ENCODE results near the gene GMFB. TPM values are rescaled to one million over a fixed set of nuclear protein-coding genes. Genes with fewer than 3 reads are reported as not detected.

GMFB gene
- total RNA-seq (2014; rRNA removed; shearing (Covaris generic); ENCODE audit: low replicate concordance): 45.7 and 52.3 TPM in 2 replicates

DNA sequence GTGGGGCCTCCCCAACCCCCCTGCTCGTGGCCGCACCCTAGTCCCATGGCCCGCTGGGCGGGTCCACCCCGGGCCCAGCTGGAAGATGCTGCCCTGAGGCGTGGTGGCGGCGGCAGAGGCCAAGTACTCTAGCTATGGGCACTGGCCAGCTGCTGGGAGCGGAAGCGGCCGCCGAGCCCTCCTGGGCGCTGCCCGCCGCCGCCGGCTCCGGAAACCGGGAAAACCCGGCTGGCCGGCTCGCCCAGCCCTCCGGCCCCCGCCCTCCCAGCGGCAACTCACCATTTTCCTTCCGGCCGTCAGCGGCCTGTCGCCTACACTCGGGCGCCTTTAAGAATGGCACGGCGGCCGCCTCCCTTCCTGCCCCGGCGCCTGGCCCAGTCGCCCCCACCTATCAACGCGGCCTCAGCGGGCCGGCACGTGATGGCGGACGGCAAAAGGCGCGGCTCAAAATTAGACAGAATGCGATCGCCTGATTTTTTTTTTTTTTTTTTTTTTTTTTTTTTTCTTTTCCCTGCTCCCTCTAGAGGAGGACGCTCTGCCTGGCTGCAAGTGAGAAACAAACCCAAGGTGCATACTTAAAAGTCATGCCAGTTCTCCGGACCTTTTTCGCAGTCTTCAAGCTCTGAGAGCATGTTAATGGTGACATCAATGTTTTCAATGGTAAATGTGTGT is at the start of gene GMFB:
Gene GMFB, minus strand, starts transcription at position 335 of the 672 bp plus-strand sequence. Its CDS starts 53 bp downstream, at position 282.
- DNase-seq (ENCODE audit: low read depth): peak; percentile 96
- in situ Hi-C loops (cut with HindIII; ENCODE audit: low pct_unique_long_range_greater_than_20kb, low sequenced_read_pairs): no loop called here

DNA sequence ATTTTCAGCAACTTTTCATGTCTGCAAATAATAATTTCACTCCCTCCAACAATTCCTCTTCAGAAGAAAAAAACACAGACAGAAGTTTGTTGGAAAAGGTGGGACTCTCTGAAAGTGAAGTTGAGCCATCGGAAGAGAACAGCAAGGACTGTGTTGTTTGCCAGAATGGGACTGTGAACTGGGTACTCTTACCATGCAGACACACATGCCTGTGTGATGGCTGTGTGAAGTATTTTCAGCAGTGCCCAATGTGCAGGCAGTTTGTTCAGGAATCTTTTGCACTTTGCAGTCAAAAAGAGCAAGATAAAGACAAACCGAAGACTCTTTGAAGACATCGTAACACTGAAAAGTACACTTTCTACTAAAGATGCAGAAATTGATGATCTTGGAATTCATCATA is 49.3 kb upstream of the GMFB start:
- no peak for DNase-seq (ENCODE audit: low read depth)
- in situ Hi-C loops (cut with HindIII; ENCODE audit: low pct_unique_long_range_greater_than_20kb, low sequenced_read_pairs): no loop called here

DNA sequence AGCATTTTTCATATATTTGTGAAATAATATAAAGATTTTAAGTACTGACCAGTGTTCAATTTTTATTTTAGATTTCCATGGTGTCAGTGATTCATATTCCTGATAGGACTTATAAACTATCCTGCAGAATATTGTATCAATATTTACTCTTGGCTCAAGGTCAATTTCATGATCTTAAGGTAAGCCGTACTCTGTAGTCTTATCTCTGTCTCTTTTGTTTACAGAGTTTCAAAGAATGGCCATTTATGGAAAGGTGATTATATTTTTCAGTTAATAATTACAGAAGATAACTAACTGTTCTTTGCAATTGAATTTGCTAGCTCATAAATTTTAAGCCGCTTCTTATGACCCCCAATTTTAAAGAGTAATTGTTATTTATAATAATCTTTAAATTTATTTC is 48.9 kb upstream of the GMFB start:
- no peak for DNase-seq (ENCODE audit: low read depth)
- in situ Hi-C loops (cut with HindIII; ENCODE audit: low pct_unique_long_range_greater_than_20kb, low sequenced_read_pairs): no loop called here

DNA sequence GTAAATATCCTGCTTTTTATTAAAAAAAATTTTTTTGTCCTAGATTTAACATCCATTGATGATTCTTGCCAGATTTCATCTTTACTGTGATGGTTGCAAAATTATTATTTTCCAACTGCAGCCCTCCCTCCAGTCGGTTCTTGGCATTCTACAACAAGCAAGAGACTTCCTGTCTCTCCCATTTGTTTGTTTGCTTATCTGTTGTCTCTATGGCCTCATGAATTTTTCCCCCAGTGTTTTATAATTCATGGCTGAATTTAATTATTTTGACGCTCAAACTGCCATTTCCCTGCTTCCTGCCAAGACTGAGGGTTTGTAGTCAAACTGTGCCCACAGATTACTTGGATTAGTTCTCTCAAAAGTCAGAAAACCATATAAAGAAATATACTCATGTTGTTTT is 46.9 kb upstream of the GMFB start:
- in situ Hi-C loops (cut with HindIII; ENCODE audit: low pct_unique_long_range_greater_than_20kb, low sequenced_read_pairs): no loop called here
- DNase-seq (ENCODE audit: low read depth): no peak

DNA sequence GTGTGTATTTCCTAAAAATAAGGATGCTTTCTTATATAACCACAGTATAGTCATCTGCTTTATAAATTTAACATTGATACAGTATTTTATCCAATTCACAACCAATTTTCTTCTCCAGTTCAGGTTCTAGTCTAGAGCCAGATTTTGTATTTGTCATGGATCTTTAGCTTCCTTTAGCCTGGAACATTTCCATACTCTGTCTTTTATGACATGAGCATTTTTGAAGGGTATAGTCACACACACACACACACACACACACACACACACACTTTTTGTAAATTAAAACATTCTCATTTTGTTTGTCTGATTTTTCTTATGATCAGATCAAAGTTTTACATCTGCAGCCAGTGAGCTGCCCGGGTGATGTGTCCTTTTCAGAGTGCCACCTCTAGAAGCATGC is 46.3 kb upstream of the GMFB start:
- in situ Hi-C loops (cut with HindIII; ENCODE audit: low pct_unique_long_range_greater_than_20kb, low sequenced_read_pairs): no loop called here
- DNase-seq (ENCODE audit: low read depth): no peak

DNA sequence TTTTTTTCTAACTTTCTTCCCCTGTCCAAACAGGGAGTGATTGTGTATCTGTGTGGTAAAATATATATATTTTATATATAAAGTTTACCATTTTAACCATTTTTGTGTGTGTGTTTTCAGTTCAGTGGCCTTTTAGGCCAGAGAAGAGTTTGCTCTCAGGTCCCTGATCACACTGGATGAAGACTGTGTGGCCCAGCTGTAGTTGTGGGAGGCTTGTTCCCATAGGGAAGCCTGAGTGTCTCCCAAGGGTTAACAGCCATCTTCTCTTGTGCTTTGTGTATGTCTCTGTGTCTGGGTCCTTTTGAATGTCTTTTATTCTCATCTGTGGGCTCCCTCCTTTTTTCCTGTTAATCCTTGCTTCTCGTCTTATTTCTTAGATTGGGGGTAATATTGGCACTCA is 44.3 kb upstream of the GMFB start:
- in situ Hi-C loops (cut with HindIII; ENCODE audit: low pct_unique_long_range_greater_than_20kb, low sequenced_read_pairs): no loop called here
- no peak for DNase-seq (ENCODE audit: low read depth)

DNA sequence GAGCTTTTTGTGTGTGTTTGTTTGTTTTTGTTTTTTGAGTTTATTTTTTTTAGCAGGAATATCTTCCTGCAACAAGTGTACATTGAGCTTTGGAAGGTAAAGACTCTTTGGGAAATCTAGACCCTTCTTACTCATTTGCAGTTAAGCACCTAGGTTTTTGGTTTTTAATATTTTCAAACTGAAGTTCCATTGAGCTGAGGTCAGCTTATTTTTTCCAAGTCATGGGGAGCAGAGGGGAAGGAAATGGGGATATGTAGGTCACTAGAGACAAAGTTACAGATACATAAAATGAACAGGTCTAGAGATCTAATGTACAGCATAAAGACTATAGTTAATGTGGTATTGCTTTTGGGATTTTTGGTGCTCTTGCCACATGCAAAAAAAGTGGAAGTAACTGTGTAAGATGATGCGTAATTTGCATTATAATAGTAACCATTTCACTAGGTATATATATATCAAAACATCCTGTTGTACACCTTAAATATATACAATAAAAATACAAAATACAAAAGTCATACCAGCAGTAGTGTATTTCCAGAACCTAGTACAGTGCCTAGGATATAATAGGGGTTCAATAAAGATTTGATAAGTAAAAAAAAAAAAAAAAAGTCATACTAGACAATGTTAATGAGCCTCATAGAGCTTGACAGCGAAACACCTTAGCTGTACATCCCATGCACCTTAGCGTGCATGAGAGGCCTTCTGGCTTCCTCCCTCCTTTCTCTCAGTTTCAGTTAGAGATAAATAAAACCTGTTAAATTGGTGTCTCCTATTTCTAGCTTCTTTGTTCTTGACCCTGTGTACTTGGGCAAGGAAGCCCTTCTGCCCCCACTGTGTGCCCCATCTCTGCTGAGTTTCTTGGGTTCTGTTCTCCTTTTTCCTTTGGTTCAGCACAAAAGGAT is 43.6 kb upstream of the GMFB start:
- in situ Hi-C loops (cut with HindIII; ENCODE audit: low pct_unique_long_range_greater_than_20kb, low sequenced_read_pairs): no loop called here
- no peak for DNase-seq (ENCODE audit: low read depth)

DNA sequence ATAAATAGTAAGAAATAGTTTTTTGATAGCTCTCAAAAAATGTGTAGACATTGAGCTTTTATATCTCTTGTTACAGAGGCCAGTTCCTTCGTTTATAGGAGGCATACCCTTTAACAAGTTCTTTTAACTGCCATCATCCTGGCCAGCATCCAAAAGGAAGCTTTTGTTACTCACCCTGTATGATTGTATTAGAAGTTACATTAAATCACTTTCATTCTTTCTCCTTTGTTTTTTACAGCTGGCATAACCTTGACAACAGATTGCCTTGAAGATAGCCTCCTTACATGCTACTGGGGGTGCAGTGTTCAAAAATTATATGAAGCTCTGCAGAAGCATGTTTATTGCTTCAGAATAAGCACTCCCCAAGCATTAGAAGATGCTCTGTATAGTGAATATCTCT is 41.0 kb upstream of the GMFB start:
- DNase-seq (ENCODE audit: low read depth): no peak
- in situ Hi-C loops (cut with HindIII; ENCODE audit: low pct_unique_long_range_greater_than_20kb, low sequenced_read_pairs): no loop called here

DNA sequence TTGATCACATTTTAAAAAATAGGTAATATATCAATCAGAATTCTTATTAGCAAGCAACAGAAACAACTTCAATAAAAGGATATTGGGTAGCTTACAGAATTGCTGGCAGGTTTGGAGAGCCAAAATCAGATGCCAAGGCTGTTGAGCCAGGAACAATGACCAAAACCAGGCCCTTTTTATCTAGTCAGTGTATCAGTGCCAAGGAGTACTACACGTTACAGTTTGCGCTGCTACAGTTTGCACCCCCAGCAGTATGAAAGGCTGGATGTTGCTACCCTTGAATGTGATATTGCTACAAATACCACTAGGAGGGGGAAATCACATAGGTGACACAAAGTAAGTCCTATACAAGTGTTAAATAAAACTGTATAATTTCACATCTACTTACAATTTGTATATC is 40.2 kb upstream of the GMFB start:
- DNase-seq (ENCODE audit: low read depth): no peak
- in situ Hi-C loops (cut with HindIII; ENCODE audit: low pct_unique_long_range_greater_than_20kb, low sequenced_read_pairs): no loop called here

DNA sequence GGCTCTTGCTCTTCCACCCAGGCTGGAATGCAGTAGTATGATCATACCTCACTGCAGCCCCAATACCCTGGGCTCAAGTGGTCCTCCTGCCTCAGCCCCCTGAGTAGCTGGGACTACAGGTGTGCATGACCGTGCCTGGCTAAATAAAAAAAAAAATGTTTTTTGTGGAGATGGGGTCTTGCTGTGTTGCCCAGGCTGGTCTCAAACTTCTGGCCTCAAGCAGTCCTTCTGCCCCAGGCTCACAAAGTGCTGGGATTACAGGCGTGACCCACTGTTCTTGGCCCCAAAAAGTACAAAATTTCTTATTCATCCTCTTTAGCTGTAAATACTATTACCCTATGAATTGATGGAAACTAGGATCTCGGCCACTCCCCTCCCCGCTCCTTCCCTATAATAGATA is 35.6 kb upstream of the GMFB start:
- no peak for DNase-seq (ENCODE audit: low read depth)
- in situ Hi-C loops (cut with HindIII; ENCODE audit: low pct_unique_long_range_greater_than_20kb, low sequenced_read_pairs): no loop called here

DNA sequence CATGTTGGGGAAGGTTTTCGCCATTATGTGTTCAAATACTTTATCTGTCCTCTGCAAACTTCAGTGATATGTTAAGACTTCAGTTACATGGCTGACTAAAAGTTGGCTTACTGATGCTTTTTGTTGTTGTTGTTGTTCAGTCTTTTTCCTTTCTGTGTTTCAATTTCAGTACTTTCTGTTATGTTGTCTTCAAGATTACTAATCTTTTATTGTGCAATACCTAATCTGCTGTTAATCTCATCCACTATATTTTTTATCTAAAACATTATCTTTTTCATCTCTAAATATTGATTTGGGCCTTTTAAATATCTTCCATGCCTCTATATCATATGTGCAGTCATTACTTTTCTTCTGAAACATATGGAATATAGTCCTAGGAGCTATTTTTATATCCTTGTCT is 27.9 kb upstream of the GMFB start:
- in situ Hi-C loops (cut with HindIII; ENCODE audit: low pct_unique_long_range_greater_than_20kb, low sequenced_read_pairs): no loop called here
- no peak for DNase-seq (ENCODE audit: low read depth)

DNA sequence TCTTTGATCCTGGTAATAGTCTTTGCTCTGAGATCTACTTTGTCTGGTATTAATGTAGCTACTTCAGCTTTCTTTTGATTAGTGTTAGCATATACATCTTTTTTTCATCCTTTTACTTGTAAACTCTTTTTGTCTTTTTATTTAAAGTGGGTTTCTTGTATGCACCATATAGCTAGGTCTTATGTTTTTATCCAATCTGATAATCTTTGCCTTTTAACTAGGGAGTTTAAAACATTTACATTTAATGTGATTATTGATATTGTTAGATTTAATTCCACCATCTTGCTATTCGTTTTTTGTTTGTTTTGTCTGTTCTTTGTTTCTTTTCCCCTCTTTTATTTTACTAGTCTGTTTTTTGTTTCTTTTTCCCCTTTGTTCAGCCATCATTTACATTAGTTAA is 26.9 kb upstream of the GMFB start:
- no peak for DNase-seq (ENCODE audit: low read depth)
- in situ Hi-C loops (cut with HindIII; ENCODE audit: low pct_unique_long_range_greater_than_20kb, low sequenced_read_pairs): no loop called here

DNA sequence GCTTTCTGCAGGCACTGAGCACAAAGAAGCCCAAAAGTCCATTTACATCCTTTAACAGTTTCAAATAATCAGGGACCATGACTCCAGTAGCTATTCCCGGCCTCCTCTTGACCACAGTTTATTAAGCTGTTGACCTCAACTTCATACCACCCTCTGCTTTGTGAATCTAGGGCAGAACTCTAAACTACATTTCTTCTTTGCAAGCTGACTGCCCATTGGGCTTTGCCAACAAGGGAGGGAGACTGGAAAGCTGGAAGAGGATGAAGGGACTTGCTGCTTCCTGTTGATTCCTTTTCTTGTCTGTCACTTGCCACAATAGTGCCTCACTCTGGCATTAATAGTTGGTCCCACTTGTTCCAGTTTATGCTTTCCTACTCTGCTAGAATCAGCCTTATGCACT is 23.6 kb upstream of the GMFB start:
- in situ Hi-C loops (cut with HindIII; ENCODE audit: low pct_unique_long_range_greater_than_20kb, low sequenced_read_pairs): no loop called here
- no peak for DNase-seq (ENCODE audit: low read depth)

DNA sequence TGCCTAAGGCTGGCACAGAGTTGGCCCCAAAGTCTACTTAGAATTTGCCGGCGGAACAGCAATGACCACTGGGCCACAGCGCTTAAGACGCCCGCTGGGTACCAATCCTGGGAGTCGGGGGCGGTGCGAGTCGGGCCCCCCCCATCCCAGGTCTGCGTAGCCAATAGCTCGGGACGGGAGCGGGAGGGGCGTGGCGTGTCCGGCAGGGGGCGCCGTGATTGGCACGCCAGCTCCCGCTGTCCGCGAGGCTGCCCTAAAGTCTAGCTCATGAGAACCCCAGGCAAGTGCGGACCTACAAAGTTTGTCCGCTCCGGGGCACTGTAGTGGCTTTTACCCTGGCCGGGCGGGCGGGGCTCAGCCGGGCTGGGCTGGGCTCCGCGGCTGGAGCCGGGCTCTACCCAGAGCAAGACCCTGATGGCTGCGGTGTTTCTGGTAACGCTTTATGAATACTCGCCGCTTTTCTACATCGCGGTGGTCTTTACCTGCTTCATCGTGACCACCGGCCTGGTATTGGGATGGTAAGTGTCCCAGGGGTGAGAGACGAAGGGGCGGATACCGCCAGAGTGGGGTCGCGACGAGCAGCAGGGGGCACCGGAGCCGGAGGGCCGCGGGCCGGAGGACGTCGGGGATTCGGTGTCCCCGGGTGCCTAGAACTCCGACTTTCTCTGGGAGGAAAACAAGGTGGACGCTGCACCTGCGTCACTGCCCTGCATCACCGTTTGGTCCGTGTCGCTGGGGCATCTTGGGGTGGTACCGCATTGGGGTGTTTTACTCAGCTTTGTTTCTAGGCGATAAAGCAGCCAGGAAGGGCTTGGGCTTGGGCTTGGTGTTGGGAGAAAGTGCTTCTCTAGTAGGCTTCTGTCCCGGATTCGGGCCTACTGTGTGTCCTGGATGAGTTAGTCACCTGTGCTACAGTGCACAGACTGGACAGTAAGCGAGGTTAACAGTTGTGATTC is 21.0 kb upstream of the GMFB start, which contains the start of gene CGRRF1:
Gene CGRRF1, plus strand, starts transcription at position 361 of the 956 bp plus-strand sequence. Its CDS starts 54 bp downstream, at position 415.
- in situ Hi-C loops (cut with HindIII; ENCODE audit: low pct_unique_long_range_greater_than_20kb, low sequenced_read_pairs): no loop called here
- peak; percentile 96 for DNase-seq (ENCODE audit: low read depth)

DNA sequence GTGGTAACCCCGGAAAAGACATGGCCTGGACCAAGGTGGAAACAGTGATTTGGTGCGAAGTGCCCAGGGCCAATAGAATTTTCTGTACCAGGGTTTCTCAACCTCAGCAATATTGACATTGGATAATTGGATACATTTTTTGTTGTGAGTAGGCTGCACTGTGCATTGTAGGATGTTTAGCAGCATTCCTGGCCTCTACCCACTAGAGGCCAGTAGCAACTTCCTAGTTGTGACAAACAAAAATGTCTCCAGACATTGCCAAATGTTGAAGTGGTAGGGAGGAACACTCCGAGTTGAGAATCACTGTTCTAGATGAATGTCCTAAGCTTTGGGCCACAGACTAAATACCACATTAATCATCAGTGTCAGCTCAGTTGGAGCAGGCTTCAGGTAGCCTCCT is 14.7 kb upstream of the GMFB start:
- no peak for DNase-seq (ENCODE audit: low read depth)
- in situ Hi-C loops (cut with HindIII; ENCODE audit: low pct_unique_long_range_greater_than_20kb, low sequenced_read_pairs): no loop called here

DNA sequence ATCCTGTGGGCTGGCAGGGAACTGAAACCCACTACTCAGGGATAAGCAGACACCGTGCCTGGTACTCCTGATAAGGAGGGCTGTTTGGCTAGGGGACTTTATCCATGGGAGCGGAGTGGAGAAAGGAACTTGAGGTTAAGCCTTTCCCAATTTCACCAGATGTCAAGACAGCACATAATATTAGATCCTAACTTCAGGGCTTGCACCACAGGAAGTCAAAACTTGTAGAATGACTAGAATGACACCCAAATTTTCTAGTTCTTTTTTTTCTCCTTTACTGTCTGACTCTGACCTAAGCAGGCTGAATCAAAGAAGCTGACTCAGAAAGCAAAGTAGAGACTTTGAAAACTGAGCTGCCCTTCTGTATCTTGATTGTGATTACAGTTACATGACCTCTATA is 13.8 kb upstream of the GMFB start:
- no peak for DNase-seq (ENCODE audit: low read depth)
- in situ Hi-C loops (cut with HindIII; ENCODE audit: low pct_unique_long_range_greater_than_20kb, low sequenced_read_pairs): no loop called here

DNA sequence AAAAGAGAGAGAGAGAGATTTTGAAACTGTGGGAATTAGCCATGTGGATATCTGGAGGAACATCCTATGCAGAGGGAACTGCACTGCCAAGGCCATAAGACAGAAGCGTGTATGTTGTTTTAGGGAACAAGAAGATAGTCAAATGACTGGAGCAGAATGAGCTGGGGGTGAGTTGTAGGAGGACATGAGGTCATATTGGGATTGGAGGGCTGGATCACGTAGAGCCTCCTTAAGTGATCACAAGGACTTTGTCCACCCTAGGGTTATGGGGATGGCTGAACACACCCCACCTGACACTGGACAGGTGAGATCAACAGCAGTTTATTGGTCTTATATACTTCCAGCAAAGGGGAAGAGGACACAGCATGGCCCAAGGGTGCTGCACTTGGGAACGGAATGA is 12.7 kb upstream of the GMFB start:
- in situ Hi-C loops (cut with HindIII; ENCODE audit: low pct_unique_long_range_greater_than_20kb, low sequenced_read_pairs): no loop called here
- DNase-seq (ENCODE audit: low read depth): no peak

DNA sequence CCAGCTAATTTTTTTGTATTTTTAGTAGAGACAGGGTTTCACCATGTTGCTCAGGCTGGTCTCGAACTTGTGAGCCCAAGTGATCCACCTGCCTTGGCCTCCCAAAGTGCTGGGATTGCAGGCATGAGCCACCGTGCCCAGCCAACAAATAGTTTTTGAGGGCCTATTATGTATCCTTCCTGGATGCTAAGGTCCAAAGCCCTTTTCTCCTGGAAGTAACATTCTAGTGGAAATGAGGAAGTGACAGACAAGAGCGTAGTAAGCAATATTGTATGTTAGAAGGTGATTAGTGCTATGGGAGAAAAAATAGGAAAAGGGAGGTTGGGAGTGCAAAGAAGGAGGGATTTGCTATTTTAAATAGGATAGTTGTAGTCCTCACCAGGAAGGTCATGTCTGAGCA is 12.0 kb upstream of the GMFB start:
- in situ Hi-C loops (cut with HindIII; ENCODE audit: low pct_unique_long_range_greater_than_20kb, low sequenced_read_pairs): no loop called here
- no peak for DNase-seq (ENCODE audit: low read depth)

DNA sequence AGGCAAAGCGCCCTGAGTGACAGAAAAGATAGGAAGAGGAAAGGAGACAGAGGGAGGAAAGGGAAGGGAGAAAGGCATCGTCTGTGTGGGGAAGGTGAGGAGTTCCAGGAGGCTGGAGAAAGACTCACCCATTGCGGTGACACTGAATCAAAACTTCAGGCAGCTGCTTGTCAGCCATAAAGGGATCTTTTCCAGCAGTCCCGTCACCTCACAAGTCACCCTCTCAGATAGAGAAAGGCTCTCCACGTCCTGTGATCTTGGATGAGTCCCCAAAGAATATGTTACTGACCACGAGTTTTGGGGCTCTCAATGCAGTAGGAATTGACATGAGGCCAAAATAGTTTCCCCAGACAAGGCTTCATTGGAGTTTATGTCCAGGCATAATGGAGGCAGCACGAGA is 9.8 kb upstream of the GMFB start:
- in situ Hi-C loops (cut with HindIII; ENCODE audit: low pct_unique_long_range_greater_than_20kb, low sequenced_read_pairs): no loop called here
- no peak for DNase-seq (ENCODE audit: low read depth)

All from Caki2 (cell line).